Stimulated activated CD8-positive, alpha-beta memory T cell treated with anti-CD3 and anti-CD28 coated beads, Interleukin-15, amount 100 ng/mL, for 48 hours (primary cell): ENCODE data around the gene PDIA6.

Experiments used
- DNase-seq, 2 donors: peaks; one replicate each; pipeline ENCODE4 v3.0.0-alpha.2; 2020; ENCODE audit warnings: low read depth in 2 of 2

Gene PDIA6

DNA sequence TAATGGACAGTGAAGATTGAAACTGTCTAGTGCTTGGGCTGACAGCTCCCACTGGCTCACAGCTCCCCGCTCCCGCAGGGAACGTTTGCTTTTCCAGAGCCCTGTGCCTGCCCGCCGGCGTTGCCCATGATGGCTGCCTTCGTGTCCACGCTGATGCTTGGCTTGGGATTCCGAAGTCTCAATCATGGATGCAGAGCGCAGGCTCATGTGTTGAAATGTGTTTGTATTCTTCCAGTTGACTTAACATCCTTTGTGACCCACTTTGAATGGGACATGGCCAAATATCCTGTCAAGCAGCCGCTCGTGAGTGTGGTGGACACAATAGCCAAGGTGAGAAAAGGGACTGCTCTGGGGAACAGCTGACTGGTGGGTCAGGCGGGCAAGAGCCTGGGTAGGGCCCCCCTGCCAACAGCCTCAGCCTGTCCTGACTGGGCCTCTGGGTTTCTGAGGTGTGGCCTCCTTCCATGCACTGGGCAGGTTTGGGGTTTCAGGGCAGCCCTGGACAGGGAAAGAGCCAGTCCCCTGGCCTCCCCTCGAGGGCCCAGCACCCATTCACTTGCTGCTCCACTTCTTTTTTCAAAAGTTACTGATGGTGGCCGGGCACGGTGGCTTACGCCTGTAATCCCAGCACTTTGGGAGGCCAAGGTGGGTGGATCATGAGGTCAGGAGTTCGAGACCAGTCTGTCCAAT lies 48.3 kb downstream of the PDIA6 start:
- no peak for DNase-seq

DNA sequence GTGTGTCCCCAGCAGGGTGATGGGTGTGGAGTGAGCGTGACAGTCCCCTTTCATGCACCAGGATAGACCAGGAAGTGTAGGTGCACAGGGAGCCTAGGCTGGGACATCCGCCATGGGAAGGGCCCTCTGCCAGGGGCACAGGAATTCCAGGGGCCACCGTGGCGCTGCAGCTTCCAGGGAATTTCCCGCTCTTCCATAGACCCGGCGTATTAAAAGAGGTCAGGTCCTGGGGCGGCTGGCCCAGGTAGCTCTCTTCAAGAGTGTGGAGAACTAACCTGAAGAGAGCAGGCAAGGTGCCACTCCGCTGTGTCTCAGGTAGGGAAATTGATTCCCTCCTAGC lies 49.2 kb downstream of the PDIA6 start:
- no peak for DNase-seq

DNA sequence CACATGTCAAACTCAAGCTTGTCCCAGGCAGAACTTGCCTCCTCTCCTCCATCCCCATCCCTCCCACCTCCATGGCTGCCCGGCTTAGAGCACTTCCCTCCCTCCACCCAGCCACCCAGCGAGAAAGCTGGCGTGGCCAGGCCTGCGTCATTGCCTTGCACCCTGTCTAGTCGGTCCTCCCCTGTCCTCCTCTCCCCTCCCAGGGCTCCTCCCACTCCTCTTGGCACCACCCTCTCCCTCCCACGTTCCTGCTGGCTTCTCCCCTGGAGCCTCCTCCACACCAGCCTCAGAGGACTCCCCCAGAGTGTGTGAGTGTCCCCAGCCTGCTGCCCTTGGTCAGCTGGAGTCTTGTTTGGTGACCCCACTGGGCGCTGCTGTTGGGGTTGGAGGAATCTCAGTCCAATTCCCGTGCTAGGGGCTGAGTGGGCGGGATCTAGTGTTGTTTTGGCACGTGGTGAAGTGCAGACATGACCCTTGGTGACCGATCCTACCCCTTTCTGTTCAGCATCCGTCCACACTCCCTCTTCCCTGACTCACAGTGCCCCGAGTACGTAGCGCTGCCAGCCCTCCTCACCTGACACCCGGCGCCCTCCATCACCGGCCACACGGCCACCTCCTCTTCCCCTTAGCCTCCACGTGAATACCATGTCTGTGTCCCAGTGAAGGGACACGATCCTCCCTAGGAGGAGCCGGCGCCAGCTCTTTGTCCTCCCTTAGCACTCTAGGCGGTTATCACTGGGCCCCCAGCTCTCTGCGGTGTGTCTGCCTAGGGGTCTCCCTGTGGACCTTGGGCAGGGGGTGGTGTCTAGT lies 49.7 kb downstream of the PDIA6 start:
- DNase-seq: no peak

DNA sequence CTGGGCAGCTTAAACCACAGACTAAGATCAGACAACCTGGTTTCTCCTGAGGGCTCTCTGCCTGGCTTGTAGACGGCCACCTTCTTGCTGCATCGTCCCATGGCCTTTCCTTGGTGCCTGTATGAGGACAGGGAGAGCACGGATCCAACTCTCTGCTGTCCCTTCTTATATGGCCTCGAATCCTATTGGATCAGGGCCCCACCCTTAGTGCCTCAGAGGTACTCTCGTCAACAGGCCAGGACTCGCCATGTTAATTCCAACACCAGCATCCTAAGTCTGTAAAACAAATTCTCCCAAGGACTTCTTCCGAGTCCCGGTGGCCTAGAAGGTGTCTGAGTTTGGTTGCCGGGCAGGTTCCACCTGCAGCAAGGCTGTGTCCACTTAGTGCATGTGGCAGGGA lies 51.0 kb downstream of the PDIA6 start:
- DNase-seq: no peak

DNA sequence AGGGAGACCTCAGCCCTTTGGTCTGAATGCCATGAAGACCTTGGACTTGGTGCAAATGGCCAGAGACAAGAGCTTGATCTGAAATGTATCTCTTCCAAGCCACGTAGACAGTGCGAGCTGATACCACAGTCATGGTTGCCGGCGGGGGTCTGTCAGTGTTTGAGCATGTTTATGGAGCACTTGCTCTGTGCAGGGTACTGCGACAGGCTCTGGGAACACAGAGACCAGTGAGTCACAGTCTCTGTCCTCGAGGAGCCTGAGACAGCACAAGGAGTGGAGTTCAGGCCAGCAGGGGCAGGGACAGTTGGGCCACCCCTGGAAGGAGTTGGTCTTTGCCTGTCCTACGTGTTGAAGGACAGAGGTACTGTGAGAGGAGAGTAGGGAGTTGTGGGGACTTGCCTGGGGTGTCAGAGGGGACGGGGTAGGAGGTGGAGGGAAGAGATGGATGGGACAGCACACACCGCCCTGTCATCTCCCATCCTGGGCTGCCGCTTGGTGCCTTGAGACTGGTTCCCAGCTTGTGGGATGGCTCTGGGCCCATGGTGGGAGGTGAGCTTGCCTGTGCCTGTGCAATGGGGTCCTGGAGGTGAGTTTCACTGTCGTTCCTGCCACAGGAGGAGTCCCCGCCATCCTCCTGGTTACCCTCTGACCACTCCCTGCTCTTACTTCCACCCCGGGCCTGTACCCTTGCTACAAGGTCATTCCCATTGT lies 51.6 kb downstream of the PDIA6 start:
- DNase-seq: no peak

DNA sequence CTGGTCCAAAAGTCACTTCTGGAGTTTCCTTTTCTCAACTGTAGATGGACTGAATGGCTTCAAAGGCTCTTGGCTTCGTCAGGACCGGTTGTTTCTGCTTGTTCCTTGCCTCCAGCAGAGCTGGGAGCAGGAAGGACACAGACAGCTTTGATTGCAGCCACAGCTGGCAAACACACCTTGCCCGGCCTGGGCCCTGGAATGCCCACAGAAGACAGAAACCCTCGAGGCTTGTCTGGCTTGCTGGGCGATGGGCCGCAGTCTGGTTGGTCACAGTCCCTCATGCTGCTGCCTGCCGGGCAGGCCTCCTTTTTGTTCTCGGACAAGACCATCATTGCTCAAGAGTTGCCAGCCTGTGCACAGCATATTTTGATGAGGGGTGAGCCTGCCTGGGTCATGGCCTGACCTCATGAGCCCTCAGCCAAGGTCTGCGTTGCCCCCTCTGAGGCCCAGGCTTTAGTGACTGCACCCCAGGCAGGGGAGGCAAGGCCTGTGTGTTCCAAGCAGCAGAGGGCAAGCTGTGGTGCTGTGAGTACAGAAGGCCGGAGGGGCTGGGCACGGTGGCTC lies 53.4 kb downstream of the PDIA6 start:
- DNase-seq: no peak

DNA sequence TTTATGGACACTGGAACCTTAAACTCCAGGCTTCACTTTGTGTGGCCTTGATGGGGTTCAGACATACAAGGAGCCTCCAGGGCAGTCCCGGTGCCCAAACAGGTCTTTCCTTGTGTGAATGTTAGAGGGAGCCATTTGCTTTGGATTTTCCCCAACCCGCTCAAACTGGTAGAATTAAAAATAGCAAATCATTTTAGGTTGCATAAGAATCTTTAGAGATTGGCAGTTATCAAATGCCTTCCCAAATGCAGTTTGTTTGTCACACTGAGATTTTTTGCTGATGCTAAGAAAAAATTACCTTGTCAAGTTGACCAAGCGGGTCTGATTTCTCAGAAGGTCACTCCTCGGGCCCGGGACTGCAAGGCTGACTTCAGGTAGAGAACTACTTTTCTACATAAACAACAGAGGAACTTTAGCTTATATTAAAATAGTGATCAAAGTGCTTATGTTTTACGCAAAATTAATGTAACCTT lies 54.7 kb downstream of the PDIA6 start:
- no peak for DNase-seq

DNA sequence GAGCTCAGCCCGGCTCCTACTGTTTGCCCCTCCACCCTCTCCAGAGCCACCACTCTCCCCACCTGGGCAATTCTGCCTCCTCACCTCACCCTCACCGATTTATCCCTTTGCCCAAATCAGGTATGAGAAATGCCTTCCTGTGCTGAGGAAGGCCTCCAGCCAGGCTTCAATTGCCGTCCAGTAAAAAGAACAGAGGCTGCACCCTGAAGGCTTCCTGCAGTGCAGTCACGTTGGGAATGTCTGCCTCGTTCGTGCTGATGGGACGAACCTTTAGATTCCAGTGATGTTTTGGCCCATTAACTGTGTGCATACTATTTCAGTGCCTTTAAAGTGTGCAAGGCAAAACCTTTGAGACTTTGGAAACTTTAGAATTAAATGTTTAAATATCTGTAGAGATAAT lies 57.0 kb downstream of the PDIA6 start:
- DNase-seq: no peak

DNA sequence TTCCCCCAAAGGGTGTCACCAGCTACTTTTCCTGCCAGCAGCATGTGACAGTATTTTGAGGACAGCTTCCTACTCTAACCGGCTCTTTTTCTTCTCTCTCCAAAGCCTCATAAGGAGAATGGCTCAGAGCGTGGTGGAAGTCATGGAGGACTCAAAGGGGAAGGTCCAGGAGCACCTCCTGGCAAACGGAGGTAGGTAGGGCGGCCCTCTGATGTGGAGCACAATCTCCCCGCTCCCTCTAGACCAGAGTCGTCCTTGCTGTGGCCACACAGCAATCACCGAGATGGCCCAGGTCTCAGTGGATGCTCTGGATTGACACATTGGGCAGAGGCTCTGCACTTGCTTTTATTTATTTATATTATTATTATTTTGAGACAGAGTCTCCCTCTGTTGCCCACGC lies 58.7 kb downstream of the PDIA6 start:
- no peak for DNase-seq

DNA sequence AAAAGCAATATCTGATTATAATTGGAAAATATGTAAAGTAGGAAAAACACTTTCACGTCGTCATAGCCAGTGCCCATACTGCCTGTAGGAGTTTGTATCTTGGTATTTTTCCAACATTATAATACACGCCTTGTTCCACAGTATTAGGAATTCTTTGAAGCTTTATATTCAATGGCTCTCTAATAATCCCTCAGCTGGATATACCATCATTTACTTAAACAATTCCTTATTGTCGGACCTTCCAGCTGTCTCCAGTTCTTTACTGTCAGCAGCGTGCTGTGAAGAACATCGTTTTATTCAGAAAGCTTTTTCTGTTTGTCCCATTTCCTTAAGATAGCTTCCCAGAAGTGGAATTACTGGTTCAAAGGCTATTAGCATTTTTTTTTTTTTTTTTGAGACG lies 59.4 kb downstream of the PDIA6 start:
- no peak for DNase-seq

DNA sequence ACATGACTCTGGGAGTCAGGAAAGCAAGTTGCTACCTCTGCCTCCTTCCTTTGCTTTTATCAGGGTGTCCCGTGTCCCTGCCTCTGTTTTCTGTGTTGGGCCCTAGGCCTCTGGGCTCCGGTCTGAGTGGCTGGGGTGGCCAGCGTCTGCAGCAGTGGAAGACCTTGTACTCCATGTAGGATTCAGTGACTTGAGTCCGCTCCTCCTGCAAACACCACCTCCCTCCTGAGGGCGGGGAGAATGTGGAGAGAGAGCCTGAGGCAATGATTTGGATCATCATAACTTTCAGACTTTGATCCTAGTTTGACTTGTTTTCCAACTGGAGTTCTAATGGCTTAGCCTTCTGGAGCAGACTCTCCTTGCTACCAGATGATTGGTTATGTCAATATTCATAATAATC lies 60.3 kb downstream of the PDIA6 start:
- no peak for DNase-seq

DNA sequence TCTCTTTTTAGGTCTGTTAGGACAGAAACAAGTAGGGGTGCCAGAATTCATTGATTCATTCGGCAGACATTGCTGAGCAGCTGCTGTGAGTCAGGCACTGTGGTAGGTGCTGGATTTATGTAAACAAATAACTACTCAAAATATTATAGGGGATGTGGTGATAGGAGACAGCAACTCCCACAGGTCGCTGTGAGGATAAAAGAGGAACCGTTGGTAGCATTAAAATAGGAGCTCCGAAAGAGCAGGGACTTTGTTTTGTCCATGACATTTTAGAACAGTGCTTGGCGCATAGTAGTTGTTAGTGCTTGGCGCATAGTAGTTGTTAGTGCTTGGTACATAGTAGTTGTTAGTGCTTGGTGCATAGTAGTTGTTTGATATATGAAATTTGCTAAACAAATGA lies 62.0 kb downstream of the PDIA6 start:
- DNase-seq: no peak

DNA sequence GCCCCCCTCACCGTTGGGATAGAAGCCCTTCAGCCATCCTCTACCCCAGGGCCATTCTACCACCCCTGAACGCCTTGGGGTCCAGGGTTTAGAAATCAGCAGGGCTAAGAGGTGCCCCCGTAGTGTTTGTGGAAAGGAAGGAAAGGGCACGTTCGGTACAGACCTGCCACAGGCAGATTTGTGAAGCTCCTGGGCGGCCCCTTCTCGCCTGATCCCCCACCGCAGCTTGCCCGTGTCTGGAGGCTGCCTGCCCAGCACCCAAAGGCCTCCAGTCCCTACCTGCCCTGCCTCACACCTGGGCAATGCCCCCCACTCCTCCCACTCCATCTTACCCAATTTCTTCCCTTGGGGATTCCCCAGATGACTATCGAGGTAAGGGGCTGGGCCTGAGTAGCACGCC lies 69.9 kb downstream of the PDIA6 start:
- DNase-seq: no peak

DNA sequence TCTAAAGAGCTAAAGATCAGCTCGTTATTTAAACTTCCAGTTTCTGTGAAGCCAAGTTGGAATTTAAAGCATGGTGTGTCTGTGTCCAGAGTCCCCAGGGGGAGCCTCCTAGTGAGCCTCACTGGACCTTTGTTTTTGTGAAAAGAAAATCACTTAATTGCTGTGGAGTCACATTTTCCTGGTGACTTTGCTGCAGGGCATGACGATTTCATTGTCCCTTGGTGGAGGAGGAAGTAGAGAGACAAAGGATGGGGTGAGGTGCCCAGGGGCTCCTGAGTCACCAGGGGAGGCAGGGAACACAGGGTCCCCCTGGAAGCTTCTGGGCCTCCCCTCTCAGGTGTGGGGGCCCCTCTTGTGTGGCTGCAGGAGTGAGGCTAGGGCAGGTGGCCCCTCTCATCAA lies 71.4 kb downstream of the PDIA6 start:
- DNase-seq: no peak

DNA sequence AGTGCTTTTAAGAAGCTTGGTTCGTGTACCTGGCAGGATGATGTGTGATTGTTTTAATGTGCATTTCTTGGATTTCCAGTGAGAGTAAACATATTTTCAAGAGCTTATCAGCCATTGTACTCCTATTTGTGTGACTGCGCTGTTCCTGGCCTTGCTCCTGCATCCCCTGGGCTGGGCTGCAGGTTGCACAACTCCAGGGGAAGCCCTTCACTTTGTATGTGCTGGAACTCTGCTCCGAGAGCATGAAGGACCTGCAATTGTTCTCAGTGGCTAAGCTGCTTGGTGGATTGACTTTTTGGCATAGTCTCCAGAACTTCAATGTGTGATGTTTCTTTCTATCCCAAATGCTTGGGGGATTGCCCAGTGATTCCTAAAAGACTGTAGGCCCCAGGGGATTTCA lies 72.4 kb downstream of the PDIA6 start:
- DNase-seq: no peak

DNA sequence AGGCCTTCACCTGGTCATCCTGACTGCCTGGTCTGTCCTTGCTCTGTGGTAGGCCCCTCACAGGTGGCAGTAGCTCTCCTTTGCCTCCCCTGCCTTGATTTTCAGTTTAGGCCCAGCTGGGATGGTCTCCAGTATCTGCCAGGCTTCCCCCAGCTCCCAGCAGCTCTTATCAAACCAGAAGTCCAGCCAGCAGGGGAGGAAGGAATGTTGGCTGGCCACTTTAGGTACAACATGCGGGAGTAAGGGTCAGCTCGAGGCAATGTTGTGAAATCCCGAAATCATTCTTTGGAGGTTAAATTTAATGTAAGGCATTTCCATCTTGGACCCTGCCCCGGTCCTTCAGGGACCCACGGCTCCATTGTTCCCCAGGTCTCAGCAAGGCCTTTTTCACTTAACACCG lies 74.4 kb downstream of the PDIA6 start:
- no peak for DNase-seq

DNA sequence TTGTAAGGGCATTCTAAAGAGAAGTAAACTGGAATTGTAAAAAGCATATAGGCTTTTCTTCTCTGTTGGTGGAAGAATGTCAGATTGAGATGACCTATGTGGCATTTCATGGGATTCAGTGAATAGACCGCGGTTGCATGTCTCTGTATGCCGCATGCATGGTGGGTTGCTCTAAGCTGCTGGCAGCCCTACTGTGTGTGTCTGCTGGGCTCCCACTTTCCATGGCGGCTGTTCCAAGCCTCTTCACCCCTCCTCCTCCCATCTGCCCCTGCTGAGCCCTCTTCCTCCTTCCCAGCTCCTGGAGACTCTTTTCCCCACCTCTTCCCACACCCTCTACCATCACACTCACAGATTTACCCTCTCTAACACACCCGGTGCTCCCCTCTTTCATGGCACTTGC lies 78.6 kb downstream of the PDIA6 start:
- no peak for DNase-seq

DNA sequence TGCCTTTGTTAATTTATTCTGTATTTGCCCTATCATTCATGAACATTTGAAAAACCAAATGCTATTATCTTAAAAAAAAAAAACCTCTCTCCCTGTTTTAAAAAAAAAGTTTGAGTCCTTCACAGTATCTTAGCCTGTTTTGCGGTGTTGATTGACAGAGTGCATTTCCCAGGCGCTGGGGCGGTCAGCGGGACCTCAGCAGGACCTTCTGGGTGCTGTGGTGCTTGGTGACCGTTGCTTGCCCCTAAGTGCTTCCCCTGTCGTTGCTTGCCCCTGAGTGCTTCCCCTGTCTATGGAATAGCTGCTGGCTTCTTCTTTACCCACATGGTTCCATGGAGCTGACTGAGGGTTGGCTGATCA lies 79.0 kb downstream of the PDIA6 start:
- no peak for DNase-seq
